GM12891 (cell line): ENCODE data around the gene SNTG2.

Experiments used
- PAX5 ChIP-seq: IDR thresholded peaks from 2 replicates; pipeline ENCODE4 v1.6.1; 2011; ENCODE audit warnings: low read length, moderate library complexity, mild to moderate bottlenecking; ENCODE audit not compliant: insufficient read depth, severe bottlenecking
- POLR2A ChIP-seq: IDR thresholded peaks from 2 replicates; pipeline ENCODE4 v1.6.1; 2011; ENCODE audit warnings: low read depth, low read length, control low read depth

DNA sequence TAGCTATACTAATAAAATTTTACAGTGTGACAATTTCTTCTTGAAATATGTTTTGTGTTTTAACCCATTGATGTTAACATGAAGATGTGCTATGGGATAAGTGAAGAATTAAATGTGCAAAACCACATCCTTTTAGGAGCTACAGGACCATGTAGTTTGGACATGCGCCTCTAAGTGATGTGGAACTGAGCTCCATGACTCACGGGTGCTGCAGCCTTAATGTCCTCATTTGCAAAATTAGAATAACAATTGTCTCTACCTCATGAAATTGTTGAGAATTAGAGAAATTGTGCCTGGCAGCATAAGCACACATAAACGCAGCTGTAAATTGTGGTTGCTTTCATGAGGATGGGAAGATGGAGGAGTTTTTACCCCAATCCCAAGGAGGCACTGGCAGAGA lies 431.0 kb downstream of the SNTG2 start:
- TF ChIP-seq POLR2A (no peak), PAX5 (no peak)
